Inflammatory macrophage treated with lipopolysaccharide for 4 hours (primary cell): ENCODE results near the gene MESP2.
A peak's percentile ranks its signal among the peaks of the same experiment; 100 is the strongest.

Experiments
- DNase-seq: peaks from one replicate; pipeline ENCODE4 v3.0.0-alpha.2; 2020

The MESP2 gene

GRCh38 chr15:89802986-89803824 lies 27.1 kb downstream of the MESP2 start:
- DNase-seq: no peak

- peak; percentile 30 for DNase-seq
These were observed 28.0 kb downstream of the MESP2 start for GRCh38 chr15:89803941-89804800.

GRCh38 chr15:89805241-89806209 lies 29.4 kb downstream of the MESP2 start:
- DNase-seq: no peak

GRCh38 chr15:89806210-89806558 lies 30.1 kb downstream of the MESP2 start:
- DNase-seq: no peak

- DNase-seq: no peak
These were observed 30.7 kb downstream of the MESP2 start for GRCh38 chr15:89806559-89807550.

GRCh38 chr15:89807689-89808088 lies 31.6 kb downstream of the MESP2 start:
- no peak for DNase-seq

- DNase-seq: no peak
These were observed 32.2 kb downstream of the MESP2 start for GRCh38 chr15:89808160-89808870.

- no peak for DNase-seq
These were observed 33.1 kb downstream of the MESP2 start for GRCh38 chr15:89809093-89809786.

GRCh38 chr15:89809787-89810148 lies 33.6 kb downstream of the MESP2 start:
- DNase-seq: no peak

- DNase-seq: no peak
These were observed 34.7 kb downstream of the MESP2 start for GRCh38 chr15:89810837-89811236.

GRCh38 chr15:89812011-89812846 lies 36.1 kb downstream of the MESP2 start:
- DNase-seq: peak; percentile 90

GRCh38 chr15:89812847-89813320 lies 36.8 kb downstream of the MESP2 start:
- no peak for DNase-seq

GRCh38 chr15:89813381-89814111 lies 37.4 kb downstream of the MESP2 start:
- no peak for DNase-seq

- DNase-seq: peak; percentile 55
These were observed 38.1 kb downstream of the MESP2 start for GRCh38 chr15:89814112-89814742.

GRCh38 chr15:89815769-89816168 lies 39.6 kb downstream of the MESP2 start:
- DNase-seq: no peak

- DNase-seq: no peak
These were observed 41.7 kb downstream of the MESP2 start for GRCh38 chr15:89817701-89818280.

- no peak for DNase-seq
These were observed 42.2 kb downstream of the MESP2 start for GRCh38 chr15:89818287-89818686.
